Bronchial epithelial cell (primary cell): ENCODE measurements around the gene KRT24. TPM values are rescaled to one million over a fixed set of nuclear protein-coding genes. Genes with fewer than 3 reads are reported as not detected.

Experiments used
- DNase-seq: peaks from one replicate; pipeline ENCODE4 v3.0.0-alpha.2; 2010; ENCODE audit warnings: low read depth
- FAIRE-seq: peaks from 2 replicates; lab custom pipeline; 2011; peaks lifted over from hg19 to GRCh38; lab: Jason Lieb, UNC
- H3K27me3 ChIP-seq: 2 replicates; pipeline ENCODE4 v1.5.1; 2011; ENCODE audit warnings: low read length; ENCODE audit not compliant: control insufficient read depth, insufficient read depth
- H3K36me3 ChIP-seq: 2 replicates; pipeline ENCODE4 v1.5.1; 2011; ENCODE audit warnings: low read length; ENCODE audit not compliant: control insufficient read depth, insufficient read depth
- H3K4me3 ChIP-seq: 2 replicates; pipeline ENCODE4 v1.5.1; 2011; ENCODE audit warnings: mild to moderate bottlenecking, low read depth, low read length, control low read depth
- CTCF ChIP-seq: IDR thresholded peaks from 2 replicates; pipeline ENCODE4 v1.5.1; 2011; ENCODE audit warnings: mild to moderate bottlenecking, moderate library complexity, low read length, control low read depth, inconsistent platforms; ENCODE audit not compliant: insufficient read depth, severe bottlenecking
- total RNA-seq: library from RNA; depleted of rRNA; stranded (reverse); fragments of >200 nt; gene quantifications from 2 replicates; pipeline ENCODE4 v1.2.1, GENCODE V29; 2014

The KRT24 gene
- total RNA-seq, 1 donor from 2014 or later = 1.6 TPM

- FAIRE-seq (no peak), DNase-seq (peak; percentile 23)
- Histone ChIP-seq H3K27me3 (peaks cover 5% of the 10 kb centered on the region), H3K4me3 (no peak overlapping the region), H3K36me3 (no peaks in the 10 kb centered on the region)
- no peak for TF ChIP-seq CTCF
Observed at GRCh38 chr17:40678902-40679522, 24.5 kb downstream of the KRT24 start.

GRCh38 chr17:40675905-40676304 lies 27.6 kb downstream of the KRT24 start:
- DNase-seq (no peak), FAIRE-seq (no peak)
- TF ChIP-seq CTCF = no peak
- Histone ChIP-seq H3K4me3 (no peak overlapping the region), H3K27me3 (peaks cover 7% of the 10 kb centered on the region), H3K36me3 (no peaks in the 10 kb centered on the region)

- no peak for FAIRE-seq
- TF ChIP-seq CTCF = no peak
- no peak overlapping the region for H3K4me3 ChIP-seq
- no peak for DNase-seq
- H3K27me3 ChIP-seq = peaks cover 7% of the 10 kb centered on the region
- H3K36me3 ChIP-seq = no peaks in the 10 kb centered on the region
Observed at GRCh38 chr17:40672654-40673053, 30.9 kb downstream of the KRT24 start.

- peaks cover 8% of the 10 kb centered on the region for H3K27me3 ChIP-seq
- TF ChIP-seq CTCF = no peak
- peak; percentile 90 for FAIRE-seq
Observed at GRCh38 chr17:40671282-40671681, 32.3 kb downstream of the KRT24 start.

GRCh38 chr17:40666331-40666730 lies 37.2 kb downstream of the KRT24 start:
- Histone ChIP-seq H3K4me3 (no peak overlapping the region), H3K27me3 (peaks cover 10% of the 10 kb centered on the region), H3K36me3 (no peaks in the 10 kb centered on the region)
- DNase-seq (no peak), FAIRE-seq (no peak)
- no peak for TF ChIP-seq CTCF

More at GRCh38 chr17:40671282-40671681, 32.3 kb downstream of the KRT24 start:
- no peak for DNase-seq
- H3K4me3 ChIP-seq = no peak overlapping the region
- H3K36me3 ChIP-seq = no peaks in the 10 kb centered on the region
